H1 (cell line): ENCODE results near the gene KLHL29. TPM values are rescaled to one million over a fixed set of nuclear protein-coding genes. Genes with fewer than 3 reads are reported as not detected.

Source experiments
- CTCF ChIA-PET: fragments of 300-600 bp; sonication (Branson Sonifier 250); formaldehyde crosslinking; loops from one replicate; lab custom pipeline; 2021; ENCODE audit not compliant: partially characterized antibody; lab: Charles Lee
- POLR2A ChIA-PET: fragments of 300-600 bp; sonication (Branson Sonifier 250); formaldehyde crosslinking; loops from one replicate; lab custom pipeline; 2021; ENCODE audit warnings: inconsistent platforms; ENCODE audit not compliant: partially characterized antibody; lab: Charles Lee
- DNase-seq, 2 experiments: peaks; one replicate each; pipeline versions ENCODE4 v3.0.0 to v3.0.0-alpha.2; 2010 to 2022; ENCODE audit warnings: low spot score in 2 of 2, low read depth in 1 of 2, mixed read lengths in 1 of 2
- FAIRE-seq: peaks from 2 replicates; lab custom pipeline; 2011; peaks lifted over from hg19 to GRCh38; lab: Jason Lieb, UNC
- H2AFZ ChIP-seq: 2 replicates; pipeline ENCODE4 v1.8.1; 2012; ENCODE audit warnings: low read length, inconsistent platforms
- H2AK5ac ChIP-seq: 2 replicates; pipeline ENCODE4 v1.6.1; 2013; ENCODE audit warnings: low read depth, low read length
- H2BK120ac ChIP-seq: replicated peaks from 2 replicates; pipeline ENCODE3; 2013; ENCODE audit warnings: low read depth, low read length, inconsistent platforms
- H2BK12ac ChIP-seq: 2 replicates; pipeline ENCODE4 v1.6.1; 2013; ENCODE audit warnings: low read depth, low read length
- H2BK15ac ChIP-seq: 2 replicates; pipeline ENCODE4 v1.6.1; 2013; ENCODE audit warnings: low read length
- H2BK20ac ChIP-seq: 2 replicates; pipeline ENCODE4 v1.6.1; 2013; ENCODE audit warnings: low read length
- H2BK5ac ChIP-seq: 2 replicates; pipeline ENCODE4 v1.6.1; 2013; ENCODE audit warnings: low read depth, low read length
- H3K14ac ChIP-seq: 2 replicates; pipeline ENCODE4 v1.6.1; 2013; ENCODE audit warnings: inconsistent platforms; ENCODE audit not compliant: insufficient read length
- H3K18ac ChIP-seq: 2 replicates; pipeline ENCODE4 v1.6.1; 2013; ENCODE audit warnings: low read length; ENCODE audit errors: extremely low read depth
- H3K23ac ChIP-seq: 2 replicates; pipeline ENCODE4 v1.6.1; 2013; ENCODE audit warnings: inconsistent platforms; ENCODE audit not compliant: insufficient read length
- H3K23me2 ChIP-seq: 2 replicates; pipeline ENCODE4 v1.6.1; 2013; ENCODE audit warnings: low read depth, low read length
- H3K27ac ChIP-seq: 2 replicates; pipeline ENCODE4 v1.6.1; 2011; ENCODE audit warnings: low read depth, low read length, inconsistent platforms
- H3K27me3 ChIP-seq, 4 experiments: replicated peaks in 1 of 4; 1 replicate in 1 of 4; 2 replicates in 3 of 4; pipeline versions ENCODE4 v1.6.1 to v1.8.1; 2011 to 2013; ENCODE audit warnings: low read length in 3 of 4, mild to moderate bottlenecking in 3 of 4, inconsistent platforms in 2 of 4, mixed read lengths in 2 of 4, moderate library complexity in 1 of 4; ENCODE audit not compliant: control insufficient read depth in 3 of 4, insufficient read depth in 3 of 4; ENCODE audit errors: extremely low read depth in 1 of 4
- H3K36me3 ChIP-seq, 4 experiments: 2 replicates each; pipeline versions ENCODE4 v1.6.1 to v1.8.1; 2011 to 2013; ENCODE audit warnings: mild to moderate bottlenecking in 4 of 4, low read length in 3 of 4, moderate library complexity in 2 of 4, control low read depth in 1 of 4, inconsistent platforms in 1 of 4; ENCODE audit not compliant: insufficient read depth in 4 of 4, control insufficient read depth in 2 of 4
- H3K4ac ChIP-seq: replicated peaks from 2 replicates; pipeline ENCODE3; 2013; ENCODE audit warnings: low read length, low read depth, mixed read lengths, inconsistent platforms; ENCODE audit not compliant: insufficient read length
- H3K4me1 ChIP-seq, 4 experiments: replicated peaks in 1 of 4; 1 replicate in 1 of 4; 2 replicates in 3 of 4; pipeline versions ENCODE4 v1.6.1 to v1.8.1; 2011 to 2013; ENCODE audit warnings: low read length in 3 of 4, inconsistent platforms in 2 of 4, mixed read lengths in 1 of 4; ENCODE audit not compliant: insufficient read depth in 4 of 4, control insufficient read depth in 3 of 4
- H3K4me2 ChIP-seq, 2 experiments: 2 replicates each; pipeline versions ENCODE4 v1.6.1 to v1.8.1; 2011 to 2013; ENCODE audit warnings: low read depth in 2 of 2, low read length in 2 of 2, control low read depth in 1 of 2, inconsistent platforms in 1 of 2, mild to moderate bottlenecking in 1 of 2; ENCODE audit not compliant: insufficient read depth in 1 of 2
- H3K4me3 ChIP-seq, 4 experiments: fragments of 200-600, 300-600 bp in 1 of 4; sonication (generic), shearing (Covaris generic), sonication (Bioruptor Twin) in 1 of 4; 2 replicates each; pipeline versions ENCODE4 v1.5.1 to v1.8.1; 2011 to 2016; ENCODE audit warnings: low read length in 4 of 4, low read depth in 3 of 4, control low read depth in 2 of 4, inconsistent platforms in 2 of 4, mild to moderate bottlenecking in 2 of 4, mixed read lengths in 1 of 4, moderate library complexity in 1 of 4; ENCODE audit not compliant: insufficient read depth in 2 of 4; ENCODE audit errors: extremely low read depth in 1 of 4
- H3K56ac ChIP-seq: replicated peaks from 2 replicates; pipeline ENCODE3; 2013; ENCODE audit warnings: low read depth, mild to moderate bottlenecking, mixed read lengths, low read length, inconsistent platforms; ENCODE audit not compliant: insufficient read length
- H3K79me1 ChIP-seq: 2 replicates; pipeline ENCODE4 v1.6.1; 2013; ENCODE audit warnings: low read depth, low read length, control low read depth
- H3K79me2 ChIP-seq, 2 experiments: 2 replicates each; pipeline versions ENCODE4 v1.6.1 to v1.8.1; 2012 to 2013; ENCODE audit warnings: low read length in 2 of 2, mild to moderate bottlenecking in 2 of 2, inconsistent platforms in 1 of 2; ENCODE audit not compliant: insufficient read depth in 2 of 2, control insufficient read depth in 1 of 2
- H3K9ac ChIP-seq, 4 experiments: replicated peaks in 1 of 4; 1 replicate in 1 of 4; 2 replicates in 3 of 4; pipeline versions ENCODE4 v1.6.1 to v1.8.1; 2011 to 2013; ENCODE audit warnings: low read depth in 3 of 4, low read length in 3 of 4, control low read depth in 2 of 4, mild to moderate bottlenecking in 2 of 4, moderate library complexity in 2 of 4, inconsistent platforms in 1 of 4; ENCODE audit errors: extremely low read depth in 1 of 4
- H3K9me3 ChIP-seq, 2 experiments: 2 replicates each; pipeline versions ENCODE4 v1.6.1 to v1.8.1; 2012 to 2013; ENCODE audit warnings: mild to moderate bottlenecking in 2 of 2, moderate library complexity in 2 of 2, control low read depth in 1 of 2, inconsistent platforms in 1 of 2, low read depth in 1 of 2, low read length in 1 of 2, mixed read lengths in 1 of 2; ENCODE audit not compliant: insufficient read depth in 2 of 2
- H4K20me1 ChIP-seq, 2 experiments: replicated peaks in 1 of 2; 2 replicates each; pipeline versions ENCODE3 to v1.8.1; 2011 to 2013; ENCODE audit warnings: inconsistent platforms in 2 of 2, low read length in 2 of 2, mild to moderate bottlenecking in 1 of 2; ENCODE audit not compliant: insufficient read depth in 2 of 2, control insufficient read depth in 1 of 2
- H4K5ac ChIP-seq: 2 replicates; pipeline ENCODE4 v1.6.1; 2013; ENCODE audit warnings: low read length, low read depth, mixed read lengths, inconsistent platforms; ENCODE audit not compliant: insufficient read length
- H4K8ac ChIP-seq: 2 replicates; pipeline ENCODE4 v1.8.0; 2013; ENCODE audit warnings: mild to moderate bottlenecking, moderate library complexity, low read length, inconsistent platforms; ENCODE audit not compliant: insufficient read depth; ENCODE audit errors: extremely low read depth
- H4K91ac ChIP-seq: replicated peaks from 2 replicates; pipeline ENCODE3; 2013; ENCODE audit warnings: low read length, mixed read lengths, inconsistent platforms; ENCODE audit not compliant: insufficient read length
- JUN ChIP-seq: IDR thresholded peaks from 2 replicates; pipeline ENCODE4 v1.6.1; 2011; ENCODE audit warnings: low read depth, mild to moderate bottlenecking, improper control_type of control experiment, low read length
- KDM1A ChIP-seq: fragments of 200-600, 300-600 bp; sonication (generic); IDR thresholded peaks from 2 replicates; pipeline ENCODE4 v1.7.1; 2016; ENCODE audit warnings: mild to moderate bottlenecking, low read length, borderline replicate concordance
- POLR2A ChIP-seq, 2 experiments: IDR thresholded peaks; 1 replicate in 1 of 2; 2 replicates in 1 of 2; pipeline ENCODE4 v1.6.1; 2011; ENCODE audit warnings: low read depth in 2 of 2, low read length in 2 of 2, mild to moderate bottlenecking in 2 of 2; ENCODE audit errors: control extremely low read depth in 1 of 2
- RAD21 ChIP-seq, 2 experiments: IDR thresholded peaks in 1 of 2; conservative IDR thresholded peaks in 1 of 2; 2 replicates each; pipeline ENCODE4 v1.6.1; 2011; ENCODE audit warnings: low read depth in 2 of 2, low read length in 2 of 2, improper control_type of control experiment in 1 of 2, inconsistent platforms in 1 of 2, mild to moderate bottlenecking in 1 of 2, moderate library complexity in 1 of 2
- RFX5 ChIP-seq: IDR thresholded peaks from 2 replicates; pipeline ENCODE4 v1.6.1; 2011; ENCODE audit warnings: low read depth, low read length, improper control_type of control experiment, borderline replicate concordance
- SP1 ChIP-seq: IDR thresholded peaks from 2 replicates; pipeline ENCODE4 v1.6.1; 2011; ENCODE audit warnings: low read depth, low read length
- WGBS, 2 experiments: shearing (Covaris generic) in 1 of 2; methylation state at CpG; one replicate each; pipeline versions ENCODE4 v1.1.6 to v1.1.7; 2013 to 2015; ENCODE audit warnings: low lambda C conversion rate in 2 of 2, mixed read lengths in 2 of 2, inconsistent platforms in 1 of 2, low coverage in 1 of 2, missing lambda C conversion rate in 1 of 2; ENCODE audit not compliant: insufficient replicate concordance in 2 of 2, insufficient coverage in 1 of 2, insufficient read length in 1 of 2; ENCODE audit errors: extremely low coverage in 1 of 2, missing lambda C conversion rate in 1 of 2; 5-methylcytosine and 5-hydroxymethylcytosine counted together
- polyA plus RNA-seq, 7 experiments: library from polyadenylated mRNA; depleted of rRNA in 3 of 7; stranded (reverse) in 5 of 7; unstranded in 2 of 7; fragments of >200 nt in 5 of 7; fragments of 200-250 nt in 2 of 7; gene quantifications; 1 replicate in 5 of 7; 2 replicates in 1 of 7; 4 replicates in 1 of 7; pipeline versions ENCODE4 v1.2.1 to v1.2.3, GENCODE V29; 2011 to 2013; ENCODE audit warnings: missing spikeins in 2 of 7, mixed read lengths in 2 of 7
- total RNA-seq: library from RNA; stranded (reverse); fragmentation: NEBNext Ultra II Directional; extraction: Animal tissue kit (Norgen Biotek cat#: 25700); gene quantifications from 2 replicates; pipeline ENCODE4 v1.2.1, GENCODE V29; 2021

The KLHL29 gene
- total and polyA plus RNA-seq, 2 of the 8 experiments (the other 6 are each of a cell fraction or from before 2014, with no cell fraction given) = 1.1 to 4.7 TPM

DNA sequence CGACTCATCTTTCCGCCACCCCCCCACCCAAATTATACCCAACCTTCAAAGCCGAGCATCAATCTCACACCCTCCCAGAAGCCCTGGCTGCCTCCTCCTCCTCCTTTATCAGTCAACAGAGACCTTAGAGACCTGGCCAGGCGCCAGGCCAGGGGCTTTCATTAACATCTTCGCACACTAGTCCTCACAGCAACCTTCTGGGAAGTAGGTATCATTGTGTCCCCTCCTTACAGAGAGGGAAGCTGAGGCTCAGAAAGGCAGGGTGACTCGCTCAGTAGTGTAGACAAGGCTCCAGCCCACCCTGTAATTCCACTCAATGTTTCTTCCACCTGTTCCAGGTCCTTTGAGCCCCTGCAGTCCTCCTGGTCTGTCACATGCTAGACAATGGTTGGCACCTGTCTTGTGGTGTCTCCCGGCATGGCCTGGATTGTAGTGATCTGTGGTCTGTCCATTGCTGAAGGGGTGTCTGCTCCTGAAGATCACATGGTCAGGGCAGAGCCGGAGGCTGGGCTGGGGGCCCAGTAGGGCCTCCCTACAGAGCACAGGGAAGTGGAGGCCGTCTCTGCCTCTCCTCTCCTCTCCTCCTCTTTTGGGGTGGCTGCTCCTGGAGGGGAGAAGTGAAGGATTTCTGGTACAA, 36.0 kb downstream of the KLHL29 start:
- ChIA-PET POLR2A (no interaction called here), CTCF (no interaction called here)
- Histone ChIP-seq H4K91ac (no peak overlapping the region), H3K36me3 (no peaks in the 10 kb centered on the region), H2BK5ac (no peak overlapping the region), H2BK12ac (0 out of 2 replicates have a peak overlapping the region, but pooled peaks have one; percentile 98), H3K9ac (no peak overlapping the region), H2AFZ (no peak overlapping the region), H3K4me2 (no peak overlapping the region), H3K4me1 (peaks cover 0 to 17% (median 10%) of the 10 kb centered on the region in 4 experiments; a peak in 6 of 7 replicates), H3K23ac (no peak overlapping the region), H3K56ac (no peak overlapping the region), H4K5ac (no peak overlapping the region), H2AK5ac (peak overlapping the region; percentile 49; the same call in 1 of the 2 replicates), H3K79me1 (peaks cover 6% of the 10 kb centered on the region; the same call in 1 of the 2 replicates), H3K79me2 (no peaks in the 10 kb centered on the region), H3K4ac (no peak overlapping the region), H3K4me3 (no peak overlapping the region), H2BK120ac (no peak overlapping the region), H4K20me1 (peaks cover 0 to 11% of the 10 kb centered on the region in 2 experiments), H3K18ac (no peak overlapping the region), H4K8ac (no peak overlapping the region; the same call in 1 of the 2 replicates), H3K9me3 (no peaks in the 10 kb centered on the region), H3K14ac (no peak overlapping the region), H3K27ac (no peak overlapping the region), H3K23me2 (peaks cover 12% of the 10 kb centered on the region), H2BK20ac (no peak overlapping the region), H3K27me3 (no peaks in the 10 kb centered on the region), H2BK15ac (0 out of 2 replicates have a peak overlapping the region, but pooled peaks have one; percentile 100)
- TF ChIP-seq KDM1A (no peak), POLR2A (IDR thresholded peaks at IDR 0.05; ENCODE audit: control extremely low read depth in 1 of 2, low read depth in 2 of 2, low read length in 2 of 2) (no peak), RFX5 (no peak), SP1 (no peak), JUN (no peak), RAD21 (IDR thresholded peaks at IDR 0.05 in 1 of 2, conservative IDR thresholded peaks at IDR 0.05 in 1 of 2; ENCODE audit: low read depth in 2 of 2, low read length in 2 of 2) (no peak)
- FAIRE-seq (no peak), DNase-seq (peak in 1 of 2 experiments; percentile 40)
- WGBS, 2 experiments = 89% methylated on average over 9 of the region's 9 CpGs; no CpG with 5 or more reads in 1 of the 2 experiments
